ENCODE results near the gene RNF138.

GRCh38 chr18:32095192-32095899, 3.7 kb downstream of the RNF138 start:
- TF ChIP-seq CTCF (optimal IDR thresholded peaks at IDR 0.05 in 1 of 3, IDR thresholded peaks at IDR 0.05 in 1 of 3, conservative IDR thresholded peaks at IDR 0.05 in 1 of 3; ENCODE audit: extremely low read depth in 1 of 3, insufficient read depth in 2 of 3, low read length in 3 of 3) (no peak), EZH2 (IDR thresholded peaks at IDR 0.05; ENCODE audit: low read length) (no peak)
